A549 (cell line): ENCODE results near the gene MED13L.
A peak's percentile ranks its signal among the peaks of the same experiment; 100 is the strongest.

ENCODE experiments used
- BHLHE40 ChIP-seq: IDR thresholded peaks from 2 replicates; pipeline ENCODE4 v1.6.1; 2012; ENCODE audit warnings: low read depth, low read length, inconsistent platforms
- CEBPB ChIP-seq, 2 experiments: fragments of >200 bp in 1 of 2; sonication (Bioruptor Twin) in 1 of 2; formaldehyde crosslinking in 1 of 2; IDR thresholded peaks; 2 replicates each; pipeline ENCODE4 v1.6.1; 2012 to 2016
- CTCF ChIP-seq: fragments of >200 bp; sonication (Bioruptor Twin); formaldehyde crosslinking; IDR thresholded peaks from 3 replicates; pipeline ENCODE4 v1.5.1; 2016
- EP300 ChIP-seq, 2 experiments: fragments of >200 bp; sonication (Bioruptor Twin); formaldehyde crosslinking; IDR thresholded peaks; 2 replicates in 1 of 2; 3 replicates in 1 of 2; pipeline ENCODE4 v1.6.1; 2016 to 2017
- JUN ChIP-seq, 2 experiments: fragments of >200 bp; sonication (Bioruptor Twin); formaldehyde crosslinking; IDR thresholded peaks; 2 replicates in 1 of 2; 3 replicates in 1 of 2; pipeline ENCODE4 v1.6.1; 2016 to 2017
- JUNB ChIP-seq: fragments of >200 bp; sonication (Bioruptor Twin); formaldehyde crosslinking; IDR thresholded peaks from 2 replicates; pipeline ENCODE4 v1.6.1; 2016
- KDM1A ChIP-seq: fragments of 200-600 bp; sonication (generic); IDR thresholded peaks from 2 replicates; pipeline ENCODE4 v1.6.1; 2016; ENCODE audit warnings: low read depth, mild to moderate bottlenecking
- MAX ChIP-seq: IDR thresholded peaks from 2 replicates; pipeline ENCODE4 v1.6.1; 2012
- POLR2A ChIP-seq: IDR thresholded peaks from 2 replicates; pipeline ENCODE4 v1.6.1; 2012; ENCODE audit warnings: mild to moderate bottlenecking, low read length
- POLR2AphosphoS2 ChIP-seq: conservative IDR thresholded peaks from 2 replicates; pipeline ENCODE4 v1.6.1; 2012; ENCODE audit warnings: low read length, improper control_type of control experiment, inconsistent platforms
- SMC3 ChIP-seq: fragments of >200 bp; sonication (Bioruptor Twin); formaldehyde crosslinking; IDR thresholded peaks from 3 replicates; pipeline ENCODE4 v1.6.1; 2018; ENCODE audit warnings: inconsistent platforms
- ZC3H11A ChIP-seq: fragments of 450-650 bp; IDR thresholded peaks from 2 replicates; pipeline ENCODE4 v1.6.1; 2014; ENCODE audit warnings: antibody characterized with exemption, mild to moderate bottlenecking
- TF ChIP-seq, protein P1 (sequence below): IDR thresholded peaks from 2 replicates; pipeline ENCODE4 v1.6.1; 2012

DNA sequence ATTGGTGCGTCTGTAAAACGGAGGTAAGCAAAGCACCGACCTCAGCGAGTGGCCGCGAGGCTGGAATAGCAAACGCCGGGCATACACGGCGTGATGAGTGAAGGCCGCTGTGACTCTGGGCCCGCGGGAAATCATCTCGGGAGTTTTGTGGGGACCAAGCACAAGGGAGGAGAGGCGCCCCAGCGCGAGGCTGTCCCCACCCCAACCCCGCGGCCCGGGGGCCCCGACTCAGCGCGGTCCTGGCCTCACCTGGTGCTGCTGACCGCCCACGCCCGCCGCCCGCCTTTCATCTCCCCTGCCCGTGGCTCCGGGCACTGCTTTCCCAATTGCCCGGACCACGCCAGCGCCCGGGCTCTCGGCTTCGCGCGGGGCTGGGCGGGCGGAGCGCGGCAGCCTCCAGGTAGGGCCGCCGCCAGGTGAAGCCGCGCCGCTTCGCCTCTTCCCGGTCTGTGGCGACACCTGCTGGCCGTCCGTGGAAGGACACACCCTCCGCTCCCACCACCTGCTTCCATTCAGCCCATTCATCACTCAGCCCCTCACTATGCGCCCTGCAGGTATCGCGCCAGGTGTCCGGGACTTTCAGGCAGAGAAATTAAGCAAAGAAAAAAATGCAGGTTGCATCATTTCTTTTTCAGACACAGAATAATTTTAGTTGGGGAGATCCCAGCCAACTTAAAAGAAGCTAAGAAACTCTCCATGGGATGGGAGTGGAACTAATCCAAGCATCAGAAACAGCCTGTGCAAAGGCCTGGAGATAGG lies 360.4 kb downstream of the MED13L start:
- TF ChIP-seq CEBPB (IDR thresholded peaks at IDR 0.05): no peak
- TF ChIP-seq JUN (IDR thresholded peaks at IDR 0.05): no peak
- TF ChIP-seq CTCF: peak; percentile 94
- peak; percentile 98 for TF ChIP-seq SMC3
- no peak for TF ChIP-seq MAX
- no peak for TF ChIP-seq EP300 (IDR thresholded peaks at IDR 0.05)
- TF ChIP-seq POLR2AphosphoS2: no peak
- no peak for TF ChIP-seq POLR2A
- no peak for TF ChIP-seq JUNB
- no peak for TF ChIP-seq BHLHE40
- no peak for TF ChIP-seq ZC3H11A
- TF ChIP-seq, protein P1, sequence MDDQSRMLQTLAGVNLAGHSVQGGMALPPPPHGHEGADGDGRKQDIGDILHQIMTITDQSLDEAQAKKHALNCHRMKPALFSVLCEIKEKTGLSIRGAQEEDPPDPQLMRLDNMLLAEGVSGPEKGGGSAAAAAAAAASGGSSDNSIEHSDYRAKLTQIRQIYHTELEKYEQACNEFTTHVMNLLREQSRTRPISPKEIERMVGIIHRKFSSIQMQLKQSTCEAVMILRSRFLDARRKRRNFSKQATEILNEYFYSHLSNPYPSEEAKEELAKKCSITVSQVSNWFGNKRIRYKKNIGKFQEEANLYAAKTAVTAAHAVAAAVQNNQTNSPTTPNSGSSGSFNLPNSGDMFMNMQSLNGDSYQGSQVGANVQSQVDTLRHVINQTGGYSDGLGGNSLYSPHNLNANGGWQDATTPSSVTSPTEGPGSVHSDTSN: no peak
- no peak for TF ChIP-seq KDM1A
